Neural cell (in vitro differentiated cells): Measurements from ENCODE around the gene SLC22A23.

Experiments
- CTCF ChIP-seq: fragments of 450-650 bp; IDR thresholded peaks from 2 replicates; pipeline ENCODE4 v1.5.1; 2014; ENCODE audit warnings: antibody characterized with exemption, mild to moderate bottlenecking, moderate library complexity; ENCODE audit not compliant: poor library complexity, severe bottlenecking
- EP300 ChIP-seq: fragments of 450-650 bp; conservative IDR thresholded peaks from 2 replicates; pipeline ENCODE4 v1.6.1; 2014; ENCODE audit warnings: antibody characterized with exemption, mild to moderate bottlenecking, moderate library complexity; ENCODE audit not compliant: poor library complexity, severe bottlenecking
- EZH2 ChIP-seq: fragments of 200-600, 300-800 bp; shearing (Covaris generic), sonication (generic); IDR thresholded peaks from 2 replicates; pipeline ENCODE4 v1.6.1; 2014; ENCODE audit warnings: antibody characterized with exemption, low read length, borderline replicate concordance, mild to moderate bottlenecking; ENCODE audit not compliant: insufficient read depth, poor library complexity, severe bottlenecking
- MXI1 ChIP-seq: fragments of 450-650 bp; conservative IDR thresholded peaks from 2 replicates; pipeline ENCODE4 v1.6.1; 2014; ENCODE audit warnings: antibody characterized with exemption, mild to moderate bottlenecking; ENCODE audit not compliant: poor library complexity, severe bottlenecking
- POLR2AphosphoS5 ChIP-seq: IDR thresholded peaks from 2 replicates; pipeline ENCODE4 v1.6.1; 2012
- RAD21 ChIP-seq: fragments of 450-650 bp; conservative IDR thresholded peaks from 2 replicates; pipeline ENCODE4 v1.6.1; 2014; ENCODE audit warnings: antibody characterized with exemption, mild to moderate bottlenecking, moderate library complexity
- REST ChIP-seq: IDR thresholded peaks from 2 replicates; pipeline ENCODE4 v1.6.1; 2012; ENCODE audit warnings: borderline replicate concordance
- TAF1 ChIP-seq: IDR thresholded peaks from 2 replicates; pipeline ENCODE4 v1.6.1; 2012; ENCODE audit warnings: low read depth

GRCh38 chr6:3489961-3490624 is 33.2 kb upstream of the SLC22A23 start:
- TF ChIP-seq CTCF (no peak), EP300 (no peak), POLR2AphosphoS5 (no peak), MXI1 (no peak), EZH2 (no peak), REST (no peak), TAF1 (no peak), RAD21 (no peak)
